ENCODE results near the gene ZBTB38.

The ZBTB38 gene, protein sequence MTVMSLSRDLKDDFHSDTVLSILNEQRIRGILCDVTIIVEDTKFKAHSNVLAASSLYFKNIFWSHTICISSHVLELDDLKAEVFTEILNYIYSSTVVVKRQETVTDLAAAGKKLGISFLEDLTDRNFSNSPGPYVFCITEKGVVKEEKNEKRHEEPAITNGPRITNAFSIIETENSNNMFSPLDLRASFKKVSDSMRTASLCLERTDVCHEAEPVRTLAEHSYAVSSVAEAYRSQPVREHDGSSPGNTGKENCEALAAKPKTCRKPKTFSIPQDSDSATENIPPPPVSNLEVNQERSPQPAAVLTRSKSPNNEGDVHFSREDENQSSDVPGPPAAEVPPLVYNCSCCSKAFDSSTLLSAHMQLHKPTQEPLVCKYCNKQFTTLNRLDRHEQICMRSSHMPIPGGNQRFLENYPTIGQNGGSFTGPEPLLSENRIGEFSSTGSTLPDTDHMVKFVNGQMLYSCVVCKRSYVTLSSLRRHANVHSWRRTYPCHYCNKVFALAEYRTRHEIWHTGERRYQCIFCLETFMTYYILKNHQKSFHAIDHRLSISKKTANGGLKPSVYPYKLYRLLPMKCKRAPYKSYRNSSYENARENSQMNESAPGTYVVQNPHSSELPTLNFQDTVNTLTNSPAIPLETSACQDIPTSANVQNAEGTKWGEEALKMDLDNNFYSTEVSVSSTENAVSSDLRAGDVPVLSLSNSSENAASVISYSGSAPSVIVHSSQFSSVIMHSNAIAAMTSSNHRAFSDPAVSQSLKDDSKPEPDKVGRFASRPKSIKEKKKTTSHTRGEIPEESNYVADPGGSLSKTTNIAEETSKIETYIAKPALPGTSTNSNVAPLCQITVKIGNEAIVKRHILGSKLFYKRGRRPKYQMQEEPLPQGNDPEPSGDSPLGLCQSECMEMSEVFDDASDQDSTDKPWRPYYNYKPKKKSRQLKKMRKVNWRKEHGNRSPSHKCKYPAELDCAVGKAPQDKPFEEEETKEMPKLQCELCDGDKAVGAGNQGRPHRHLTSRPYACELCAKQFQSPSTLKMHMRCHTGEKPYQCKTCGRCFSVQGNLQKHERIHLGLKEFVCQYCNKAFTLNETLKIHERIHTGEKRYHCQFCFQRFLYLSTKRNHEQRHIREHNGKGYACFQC (N-terminal part only)

DNA sequence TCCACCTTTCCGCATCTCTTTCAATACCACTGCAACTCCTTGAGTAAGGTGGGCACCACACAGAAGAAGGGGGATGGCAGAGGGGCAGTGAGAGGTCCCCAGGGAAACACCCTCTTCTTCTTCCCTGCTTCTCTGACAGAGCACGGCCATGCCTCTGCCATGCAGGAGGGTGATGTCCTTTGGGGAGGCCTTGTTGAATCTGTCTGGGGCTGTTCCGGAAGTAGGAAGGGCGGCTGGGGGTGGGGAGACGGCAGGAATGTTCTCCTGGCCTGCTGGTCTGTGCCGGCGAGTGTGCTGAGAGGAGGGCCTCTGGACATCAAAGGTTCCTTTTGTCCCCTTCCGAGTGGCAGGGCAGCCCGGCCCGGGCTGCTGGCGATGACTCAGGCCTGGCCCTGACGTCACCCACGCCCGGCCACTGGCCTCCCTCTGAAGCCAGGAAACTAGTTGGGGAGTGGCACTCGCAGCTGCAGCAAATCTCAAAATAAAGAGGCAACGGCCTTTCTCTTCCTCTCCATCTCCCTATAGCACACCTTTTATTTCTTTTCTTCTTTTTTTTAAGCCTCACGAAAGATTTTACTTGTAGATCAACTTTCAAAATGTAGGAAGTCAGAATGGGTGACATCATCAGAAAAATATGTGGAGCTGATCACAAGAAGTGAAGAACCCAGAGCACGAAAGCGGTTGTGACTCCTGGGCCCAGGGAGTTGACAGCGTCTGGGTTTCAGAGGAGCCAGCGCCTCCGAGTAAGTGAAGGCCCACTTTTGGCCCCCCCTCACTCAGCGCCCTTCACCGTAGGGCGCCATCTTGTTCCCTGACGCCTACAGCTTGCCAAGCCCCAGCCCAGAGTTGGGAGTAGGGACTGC is at the start of gene ZBTB38:
Gene ZBTB38, plus strand, starts transcription at position 443 of the 863 bp plus-strand sequence. CDS start 73,885 bp downstream, outside the sequence.
- H3K4me1 ChIP-seq (ENCODE audit: insufficient read depth, low read length), result peaks cover 22% of the 10 kb centered on the region
- H3K27me3 ChIP-seq (ENCODE audit: insufficient read depth, low read length), result no peaks in the 10 kb centered on the region
- H3K9ac ChIP-seq (ENCODE audit: low read depth, low read length), result peak within 1 kb of the TSS; percentile 63; the same call in 1 of the 2 replicates
- H3K4me3 ChIP-seq (ENCODE audit: low read length), result peak within 1 kb of the TSS; percentile 25; the same call in 1 of the 2 replicates
- H3K9me3 ChIP-seq (ENCODE audit: insufficient read depth, low read depth, low read length), result peaks cover 4% of the 10 kb centered on the region
- no peaks in the 10 kb centered on the region for H3K36me3 ChIP-seq (ENCODE audit: insufficient read depth, low read depth, low read length)
- H3K27ac ChIP-seq (ENCODE audit: low read length), result no peak within 1 kb of the TSS

DNA sequence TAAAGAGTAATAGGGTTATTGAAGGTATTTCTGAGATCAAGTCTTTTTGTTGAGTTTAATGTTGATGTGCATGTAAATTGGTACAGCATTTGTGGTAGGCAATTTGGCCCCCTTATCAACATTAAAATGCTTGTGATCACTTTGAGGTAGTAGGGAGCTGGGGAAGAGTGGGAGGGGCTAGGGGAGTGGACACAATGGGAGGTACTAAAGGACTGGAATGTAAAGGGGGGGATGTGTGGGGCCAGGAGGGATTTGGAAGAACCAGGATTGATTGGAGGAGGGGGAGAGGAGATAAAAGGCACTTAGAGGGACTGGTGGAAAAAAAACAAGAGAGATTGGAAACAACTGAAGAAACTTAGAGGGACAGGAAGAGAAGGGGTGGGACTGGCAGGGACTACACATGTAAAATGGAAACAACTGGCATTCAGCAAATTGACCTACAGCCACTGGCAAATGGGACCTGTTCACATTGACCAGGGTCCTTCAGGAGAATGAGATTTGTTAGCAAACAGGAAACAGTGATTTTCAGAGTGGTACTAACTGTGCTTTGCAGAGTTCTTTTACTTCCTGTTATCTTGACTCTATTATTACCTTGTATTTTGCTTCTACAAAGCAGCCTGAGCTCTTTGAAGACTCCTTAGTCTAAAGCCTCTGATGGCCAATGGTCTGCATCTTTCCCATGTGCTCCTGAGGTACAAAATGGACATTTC is 47.8 kb upstream of the ZBTB38 start:
- no peaks in the 10 kb centered on the region for H3K27me3 ChIP-seq (ENCODE audit: insufficient read depth, low read length)
- H3K9ac ChIP-seq (ENCODE audit: low read depth, low read length), result no peak overlapping the region
- H3K9me3 ChIP-seq (ENCODE audit: insufficient read depth, low read depth, low read length), result no peaks in the 10 kb centered on the region
- H3K4me3 ChIP-seq (ENCODE audit: low read length), result no peak overlapping the region
- no peak overlapping the region for H3K27ac ChIP-seq (ENCODE audit: low read length)
- H3K36me3 ChIP-seq (ENCODE audit: insufficient read depth, low read depth, low read length), result no peaks in the 10 kb centered on the region
- H3K4me1 ChIP-seq (ENCODE audit: insufficient read depth, low read length), result no peaks in the 10 kb centered on the region

DNA sequence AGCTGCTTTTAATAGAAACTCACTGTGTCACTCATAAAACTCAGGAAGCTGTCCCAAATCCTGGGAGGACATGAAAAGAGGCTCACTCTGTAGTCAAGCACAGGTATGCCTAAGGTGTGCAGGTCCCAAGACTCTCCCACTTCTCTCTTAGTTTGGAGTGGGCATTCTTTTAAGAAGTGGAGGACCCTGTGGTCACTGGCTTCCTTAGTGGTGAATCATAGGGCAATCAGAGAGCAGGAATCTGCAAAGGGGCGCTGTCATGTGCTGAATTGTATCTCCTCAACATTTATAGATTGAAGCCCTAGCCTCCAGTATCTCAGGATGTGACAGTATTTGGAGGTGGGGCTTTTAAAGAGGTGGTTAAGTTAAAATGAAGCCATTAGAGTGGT is 47.2 kb upstream of the ZBTB38 start:
- Histone ChIP-seq H3K9me3 (ENCODE audit: insufficient read depth, low read depth, low read length) (no peaks in the 10 kb centered on the region), H3K27me3 (ENCODE audit: insufficient read depth, low read length) (no peaks in the 10 kb centered on the region), H3K4me1 (ENCODE audit: insufficient read depth, low read length) (no peaks in the 10 kb centered on the region; the same call in 1 of the 2 replicates), H3K4me3 (ENCODE audit: low read length) (no peak overlapping the region), H3K36me3 (ENCODE audit: insufficient read depth, low read depth, low read length) (no peaks in the 10 kb centered on the region), H3K27ac (ENCODE audit: low read length) (no peak overlapping the region), H3K9ac (ENCODE audit: low read depth, low read length) (no peak overlapping the region)

DNA sequence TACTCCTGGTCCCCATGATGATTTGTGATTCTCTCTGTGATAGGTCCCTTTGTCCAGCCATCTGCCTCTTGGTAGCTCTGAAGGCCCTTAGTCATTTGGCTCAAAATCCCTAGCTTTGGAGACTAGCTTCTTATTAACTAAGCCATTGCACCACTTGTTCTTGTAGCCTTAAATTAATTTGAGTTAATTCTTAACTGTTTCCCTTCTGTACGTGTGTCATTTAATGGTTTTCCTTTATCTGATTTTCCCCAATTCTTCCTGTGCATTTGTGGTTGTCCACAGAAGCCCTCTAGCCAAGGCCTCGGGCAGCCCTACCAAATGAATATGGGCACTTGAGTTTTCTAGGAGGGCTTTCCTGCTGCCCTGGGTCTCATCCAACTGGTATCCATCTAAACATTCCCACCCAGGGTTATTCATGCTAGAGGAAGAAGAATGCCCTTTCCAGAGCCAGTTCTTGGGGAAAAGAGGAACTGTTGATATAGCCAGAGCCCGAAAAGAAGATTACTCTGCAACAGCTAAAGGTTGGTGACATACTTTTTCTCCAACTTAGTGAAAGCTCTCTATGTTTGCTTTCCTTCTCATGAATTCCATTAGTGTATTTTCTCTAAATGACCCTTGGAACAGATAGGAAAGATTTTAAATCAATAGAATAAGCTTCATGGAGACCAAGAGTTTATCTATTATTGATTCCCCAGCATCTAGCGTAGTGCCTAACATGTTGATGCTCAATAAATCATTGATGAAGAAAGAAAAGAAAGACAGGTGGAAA is 44.2 kb upstream of the ZBTB38 start:
- H3K9me3 ChIP-seq (ENCODE audit: insufficient read depth, low read depth, low read length), result no peaks in the 10 kb centered on the region
- H3K27ac ChIP-seq (ENCODE audit: low read length), result no peak overlapping the region
- no peaks in the 10 kb centered on the region for H3K36me3 ChIP-seq (ENCODE audit: insufficient read depth, low read depth, low read length)
- no peak overlapping the region for H3K9ac ChIP-seq (ENCODE audit: low read depth, low read length)
- H3K27me3 ChIP-seq (ENCODE audit: insufficient read depth, low read length), result no peaks in the 10 kb centered on the region
- no peak overlapping the region for H3K4me3 ChIP-seq (ENCODE audit: low read length)
- peaks cover 7% of the 10 kb centered on the region; the same call in 1 of the 2 replicates for H3K4me1 ChIP-seq (ENCODE audit: insufficient read depth, low read length)

DNA sequence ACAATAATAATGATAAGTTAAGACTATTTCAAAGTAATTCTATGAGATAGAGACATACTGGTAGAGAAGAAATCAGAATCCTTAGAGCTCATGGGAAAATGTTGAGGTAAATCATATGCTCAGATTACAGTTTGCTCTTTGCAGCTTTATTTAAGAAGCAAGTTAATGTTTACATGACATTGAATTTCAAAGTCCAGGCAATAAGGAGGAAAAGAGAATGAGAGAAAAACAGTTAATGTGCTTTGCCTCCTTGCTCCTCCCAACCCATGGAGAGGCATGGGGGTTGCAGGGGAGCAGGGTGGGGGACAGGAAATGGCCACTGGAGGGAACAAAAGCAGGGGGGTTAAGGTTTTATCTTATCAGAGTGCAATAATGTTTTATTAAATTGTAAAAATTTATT is 42.2 kb upstream of the ZBTB38 start:
- Histone ChIP-seq H3K36me3 (ENCODE audit: insufficient read depth, low read depth, low read length) (no peaks in the 10 kb centered on the region), H3K4me3 (ENCODE audit: low read length) (no peak overlapping the region), H3K27me3 (ENCODE audit: insufficient read depth, low read length) (no peaks in the 10 kb centered on the region), H3K9ac (ENCODE audit: low read depth, low read length) (no peak overlapping the region), H3K9me3 (ENCODE audit: insufficient read depth, low read depth, low read length) (no peaks in the 10 kb centered on the region), H3K4me1 (ENCODE audit: insufficient read depth, low read length) (peaks cover 7% of the 10 kb centered on the region; the same call in 1 of the 2 replicates), H3K27ac (ENCODE audit: low read length) (no peak overlapping the region)

DNA sequence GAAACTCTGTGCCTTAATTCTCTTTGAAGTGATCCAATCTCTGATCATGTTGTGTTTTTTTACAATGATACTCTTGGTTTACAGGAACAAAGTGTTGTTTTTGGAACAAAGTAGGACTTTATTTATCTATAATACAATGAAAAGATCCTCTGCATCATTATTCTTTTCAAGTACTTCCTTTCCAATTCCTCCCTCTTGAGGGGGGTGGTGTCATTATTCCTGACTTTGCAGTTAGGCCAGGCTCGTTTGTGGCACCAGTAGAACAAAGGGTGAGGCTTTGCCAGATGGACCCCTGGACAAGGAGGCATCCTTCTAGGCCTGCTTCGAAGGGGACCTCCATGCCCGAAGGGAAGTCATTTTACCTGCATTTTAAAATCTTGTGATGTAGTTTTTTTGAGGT is 41.7 kb upstream of the ZBTB38 start:
- peaks cover 7% of the 10 kb centered on the region; the same call in 1 of the 2 replicates for H3K4me1 ChIP-seq (ENCODE audit: insufficient read depth, low read length)
- no peaks in the 10 kb centered on the region for H3K36me3 ChIP-seq (ENCODE audit: insufficient read depth, low read depth, low read length)
- H3K9ac ChIP-seq (ENCODE audit: low read depth, low read length), result no peak overlapping the region
- no peak overlapping the region for H3K27ac ChIP-seq (ENCODE audit: low read length)
- no peaks in the 10 kb centered on the region for H3K27me3 ChIP-seq (ENCODE audit: insufficient read depth, low read length)
- H3K4me3 ChIP-seq (ENCODE audit: low read length), result no peak overlapping the region
- no peaks in the 10 kb centered on the region for H3K9me3 ChIP-seq (ENCODE audit: insufficient read depth, low read depth, low read length)

DNA sequence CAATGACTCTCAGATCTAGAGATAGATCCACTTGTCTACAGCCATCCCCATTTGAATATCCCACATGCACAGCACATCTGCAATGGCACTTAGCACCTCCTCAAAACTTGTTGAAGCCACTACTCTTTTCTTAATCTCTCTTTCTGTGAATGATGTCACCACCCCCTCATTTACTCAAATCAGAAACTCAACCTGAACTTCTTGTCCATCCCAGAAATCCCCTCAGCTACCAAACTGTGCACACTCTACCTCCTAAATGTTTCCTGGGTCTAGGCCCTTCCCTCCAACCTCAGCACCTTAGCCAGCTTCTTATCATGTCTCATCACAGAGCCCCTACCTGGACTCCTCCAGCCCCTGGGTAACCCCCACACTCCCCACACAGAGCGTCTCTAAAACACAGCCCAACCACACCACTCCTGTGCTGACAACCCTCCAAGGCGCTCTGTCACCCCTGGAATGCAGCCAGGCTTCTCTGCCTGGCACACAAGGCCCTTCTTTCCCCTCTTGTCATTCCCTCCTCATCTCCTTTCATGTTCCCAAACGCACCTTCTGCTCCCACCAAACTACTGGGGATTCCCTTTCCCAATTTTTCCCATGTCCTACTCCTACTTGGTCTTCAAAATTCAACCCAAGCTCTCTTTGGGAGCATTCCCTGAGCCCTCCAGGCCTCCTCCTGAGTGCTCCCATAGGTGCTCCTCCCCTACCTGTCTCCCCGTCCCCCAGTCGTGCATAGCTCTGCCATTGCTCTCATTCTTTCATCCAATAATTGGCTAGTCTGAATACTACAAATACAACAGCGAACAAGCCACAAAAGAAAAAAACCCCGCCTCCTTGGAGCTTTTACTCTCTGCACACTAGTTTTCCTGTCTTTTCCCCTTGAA is 39.8 kb upstream of the ZBTB38 start:
- Histone ChIP-seq H3K4me3 (ENCODE audit: low read length) (no peak overlapping the region), H3K9me3 (ENCODE audit: insufficient read depth, low read depth, low read length) (no peaks in the 10 kb centered on the region), H3K27ac (ENCODE audit: low read length) (no peak overlapping the region), H3K27me3 (ENCODE audit: insufficient read depth, low read length) (no peaks in the 10 kb centered on the region), H3K4me1 (ENCODE audit: insufficient read depth, low read length) (peaks cover 7% of the 10 kb centered on the region; the same call in 1 of the 2 replicates), H3K9ac (ENCODE audit: low read depth, low read length) (no peak overlapping the region), H3K36me3 (ENCODE audit: insufficient read depth, low read depth, low read length) (no peaks in the 10 kb centered on the region)

DNA sequence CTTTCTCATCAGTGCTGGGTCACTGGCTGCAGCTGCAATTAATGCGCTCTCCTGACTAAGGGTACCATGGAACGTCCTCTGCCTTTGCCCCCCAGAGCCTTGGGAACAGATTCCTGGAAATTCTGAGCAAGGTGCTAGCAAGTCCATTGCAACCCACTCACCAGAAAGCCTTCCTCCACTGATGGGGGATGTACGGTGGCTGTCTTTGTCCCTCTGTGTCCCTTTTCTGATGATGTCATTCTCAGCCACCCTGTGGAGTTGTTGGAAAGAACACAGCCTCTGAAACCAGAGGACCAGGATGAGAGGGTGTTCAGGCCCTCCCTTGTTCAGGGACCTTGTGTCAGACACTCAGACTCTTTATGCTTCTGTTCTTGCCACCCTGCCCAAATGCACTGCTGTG is 38.1 kb upstream of the ZBTB38 start:
- Histone ChIP-seq H3K27ac (ENCODE audit: low read length) (no peak overlapping the region), H3K4me3 (ENCODE audit: low read length) (no peak overlapping the region), H3K9me3 (ENCODE audit: insufficient read depth, low read depth, low read length) (no peaks in the 10 kb centered on the region), H3K27me3 (ENCODE audit: insufficient read depth, low read length) (no peaks in the 10 kb centered on the region), H3K9ac (ENCODE audit: low read depth, low read length) (no peak overlapping the region), H3K36me3 (ENCODE audit: insufficient read depth, low read depth, low read length) (no peaks in the 10 kb centered on the region), H3K4me1 (ENCODE audit: insufficient read depth, low read length) (peaks cover 11% of the 10 kb centered on the region; the same call in 1 of the 2 replicates)

DNA sequence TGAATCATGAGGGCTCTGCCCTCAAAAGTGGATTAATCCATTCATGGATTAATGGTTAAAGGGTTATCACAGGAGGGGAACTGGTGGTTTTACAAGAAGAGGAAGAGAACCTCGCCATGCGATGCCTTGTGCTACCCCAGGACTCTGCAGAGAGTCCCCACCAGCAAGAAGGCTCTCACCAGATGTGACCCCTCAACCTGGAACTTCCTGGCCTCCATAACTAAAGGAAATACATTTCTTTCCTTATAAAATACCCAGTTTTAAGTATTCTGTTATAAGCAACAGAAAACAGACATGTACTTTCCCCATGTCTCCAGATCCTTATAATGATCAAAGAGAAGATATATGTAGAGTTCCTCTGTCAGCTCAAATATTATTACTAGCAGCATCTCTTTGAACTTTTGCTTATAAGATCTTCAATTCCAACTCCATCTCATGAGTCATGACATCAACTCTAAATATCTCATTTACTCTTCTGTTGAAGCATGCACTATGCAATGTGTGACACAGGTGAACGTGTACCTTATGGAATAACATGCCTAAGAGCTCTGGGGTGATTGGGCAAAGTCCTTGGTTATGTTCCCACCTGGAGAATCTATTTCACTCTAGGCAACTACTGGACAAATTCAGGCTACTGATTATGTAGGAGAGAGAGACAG is 37.5 kb upstream of the ZBTB38 start:
- H3K4me3 ChIP-seq (ENCODE audit: low read length), result no peak overlapping the region
- H3K27me3 ChIP-seq (ENCODE audit: insufficient read depth, low read length), result no peaks in the 10 kb centered on the region
- no peak overlapping the region for H3K27ac ChIP-seq (ENCODE audit: low read length)
- no peak overlapping the region for H3K9ac ChIP-seq (ENCODE audit: low read depth, low read length)
- peaks cover 11% of the 10 kb centered on the region; the same call in 1 of the 2 replicates for H3K4me1 ChIP-seq (ENCODE audit: insufficient read depth, low read length)
- no peaks in the 10 kb centered on the region for H3K36me3 ChIP-seq (ENCODE audit: insufficient read depth, low read depth, low read length)
- no peaks in the 10 kb centered on the region for H3K9me3 ChIP-seq (ENCODE audit: insufficient read depth, low read depth, low read length)
